Trophoblast cell (in vitro differentiated cells and primary cell): ENCODE measurements around the gene GP1BA.

Experiments used
- DNase-seq, 2 donors: peaks; one replicate each; pipeline ENCODE4 v3.0.0-alpha.2; 2016
- H2AFZ ChIP-seq: 2 replicates; pipeline ENCODE4 v1.6.1; 2013; ENCODE audit warnings: low read length, moderate library complexity, mild to moderate bottlenecking; ENCODE audit not compliant: insufficient read depth, poor library complexity
- H2AK5ac ChIP-seq: 2 replicates; pipeline ENCODE4 v1.6.1; 2013; ENCODE audit warnings: mild to moderate bottlenecking, low read length
- H2BK120ac ChIP-seq: 2 replicates; pipeline ENCODE4 v1.6.1; 2013; ENCODE audit warnings: low read length, mild to moderate bottlenecking, moderate library complexity; ENCODE audit not compliant: insufficient read depth, poor library complexity
- H2BK12ac ChIP-seq: 2 replicates; pipeline ENCODE4 v1.6.1; 2013; ENCODE audit warnings: mild to moderate bottlenecking, low read length, moderate library complexity
- H2BK5ac ChIP-seq: 2 replicates; pipeline ENCODE4 v1.6.1; 2013; ENCODE audit warnings: low read length, low read depth, moderate library complexity, mild to moderate bottlenecking; ENCODE audit not compliant: poor library complexity
- H3K14ac ChIP-seq: 2 replicates; pipeline ENCODE4 v1.6.1; 2013; ENCODE audit warnings: mild to moderate bottlenecking, low read length
- H3K18ac ChIP-seq: 2 replicates; pipeline ENCODE4 v1.6.1; 2013; ENCODE audit warnings: mild to moderate bottlenecking, low read length
- H3K23ac ChIP-seq: 2 replicates; pipeline ENCODE4 v1.6.1; 2013; ENCODE audit warnings: low read length
- H3K27ac ChIP-seq: 2 replicates; pipeline ENCODE4 v1.5.1; 2013; ENCODE audit warnings: low read depth, mild to moderate bottlenecking, inconsistent platforms, low read length, moderate library complexity
- H3K27me3 ChIP-seq: 2 replicates; pipeline ENCODE4 v1.6.1; 2013; ENCODE audit warnings: inconsistent platforms, mild to moderate bottlenecking, low read length, moderate library complexity; ENCODE audit not compliant: insufficient read depth
- H3K36me3 ChIP-seq, 2 experiments: 1 replicate in 1 of 2; 2 replicates in 1 of 2; pipeline ENCODE4 v1.6.1; 2013; ENCODE audit warnings: low read length in 2 of 2, mild to moderate bottlenecking in 2 of 2, moderate library complexity in 1 of 2; ENCODE audit not compliant: insufficient read depth in 2 of 2, control insufficient read depth in 1 of 2
- H3K4ac ChIP-seq: 2 replicates; pipeline ENCODE4 v1.6.1; 2013; ENCODE audit warnings: low read depth, mild to moderate bottlenecking, low read length, moderate library complexity
- H3K4me1 ChIP-seq, 2 experiments: 1 replicate in 1 of 2; 2 replicates in 1 of 2; pipeline ENCODE4 v1.6.1; 2013; ENCODE audit warnings: low read length in 2 of 2, mild to moderate bottlenecking in 2 of 2, moderate library complexity in 1 of 2; ENCODE audit not compliant: insufficient read depth in 2 of 2, control insufficient read depth in 1 of 2
- H3K4me2 ChIP-seq: 2 replicates; pipeline ENCODE4 v1.6.1; 2013; ENCODE audit warnings: inconsistent platforms, mild to moderate bottlenecking, low read length, moderate library complexity
- H3K4me3 ChIP-seq: 2 replicates; pipeline ENCODE4 v1.5.1; 2013; ENCODE audit warnings: mild to moderate bottlenecking, low read depth, low read length, inconsistent platforms
- H3K79me1 ChIP-seq: one replicate; pipeline ENCODE4 v1.6.1; 2013; ENCODE audit warnings: low read length
- H3K79me2 ChIP-seq: 2 replicates; pipeline ENCODE4 v1.6.1; 2013; ENCODE audit warnings: low read length, mild to moderate bottlenecking; ENCODE audit not compliant: control insufficient read depth, insufficient read depth, poor library complexity
- H3K9ac ChIP-seq: 2 replicates; pipeline ENCODE4 v1.6.1; 2013; ENCODE audit warnings: mild to moderate bottlenecking, low read length
- H3K9me3 ChIP-seq: 2 replicates; pipeline ENCODE4 v1.6.1; 2013; ENCODE audit warnings: low read depth, mild to moderate bottlenecking, control low read depth, inconsistent platforms, low read length; ENCODE audit not compliant: insufficient read depth
- H4K12ac ChIP-seq: 2 replicates; pipeline ENCODE4 v1.6.1; 2013; ENCODE audit warnings: low read depth, mild to moderate bottlenecking, low read length, moderate library complexity
- H4K8ac ChIP-seq: 2 replicates; pipeline ENCODE4 v1.6.1; 2013; ENCODE audit warnings: low read depth, mild to moderate bottlenecking, low read length, moderate library complexity
- H4K91ac ChIP-seq: one replicate; pipeline ENCODE4 v1.6.1; 2013; ENCODE audit warnings: low read depth, mild to moderate bottlenecking, low read length, moderate library complexity
- WGBS: extraction: QIAGEN DNeasy Blood & Tissue Kit; methylation state at CpG from one replicate; pipeline ENCODE4 v1.1.7; 2013; ENCODE audit warnings: missing lambda C conversion rate; ENCODE audit not compliant: insufficient read length, insufficient coverage; ENCODE audit errors: extremely low coverage; 5-methylcytosine and 5-hydroxymethylcytosine counted together

The GP1BA gene

DNA sequence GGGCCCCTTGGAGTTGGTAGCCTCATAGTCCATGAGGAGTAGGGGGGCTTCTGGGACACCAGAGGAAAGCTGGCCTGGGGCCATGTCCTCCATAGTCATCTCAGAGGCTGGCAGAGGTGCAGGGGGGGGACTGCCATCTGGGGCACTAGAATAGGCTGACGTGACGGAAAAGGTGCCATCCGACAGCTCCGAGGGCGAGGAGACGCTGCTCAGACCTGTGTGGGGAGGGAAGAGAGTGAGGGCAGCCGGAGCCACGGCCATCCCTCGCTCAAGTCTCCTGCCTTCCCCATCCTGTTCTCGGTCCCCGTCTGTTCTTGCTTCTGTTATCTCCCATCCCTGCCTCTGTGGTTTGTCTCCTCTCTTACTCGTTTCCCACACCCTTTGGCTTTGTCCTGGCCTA is 40.2 kb downstream of the GP1BA start:
- no peak overlapping the region for H4K91ac ChIP-seq
- H3K4me1 ChIP-seq, result peaks cover 15 to 16% of the 10 kb centered on the region in 2 experiments
- H3K79me1 ChIP-seq, result peaks cover 20% of the 10 kb centered on the region
- H2BK12ac ChIP-seq, result no peak overlapping the region
- H3K23ac ChIP-seq, result no peak overlapping the region
- no peak overlapping the region for H3K9ac ChIP-seq
- no peak overlapping the region for H3K4ac ChIP-seq
- H4K8ac ChIP-seq, result no peak overlapping the region
- H3K36me3 ChIP-seq, result peaks cover 30 to 34% of the 10 kb centered on the region in 2 experiments
- no peak overlapping the region for H4K12ac ChIP-seq
- no peak overlapping the region for H2BK120ac ChIP-seq
- H3K14ac ChIP-seq, result no peak overlapping the region
- no peak overlapping the region for H3K18ac ChIP-seq
- no peak for DNase-seq
- no peak overlapping the region for H3K4me3 ChIP-seq
- H2AK5ac ChIP-seq, result no peak overlapping the region
- no peaks in the 10 kb centered on the region for H3K9me3 ChIP-seq
- WGBS, result no CpG with 5 or more reads among the region's 12 CpGs
- H3K4me2 ChIP-seq, result no peak overlapping the region
- H3K27ac ChIP-seq, result no peak overlapping the region
- no peaks in the 10 kb centered on the region for H3K27me3 ChIP-seq
- H2BK5ac ChIP-seq, result no peak overlapping the region
- peaks cover 15% of the 10 kb centered on the region for H3K79me2 ChIP-seq
- H2AFZ ChIP-seq, result no peak overlapping the region

DNA sequence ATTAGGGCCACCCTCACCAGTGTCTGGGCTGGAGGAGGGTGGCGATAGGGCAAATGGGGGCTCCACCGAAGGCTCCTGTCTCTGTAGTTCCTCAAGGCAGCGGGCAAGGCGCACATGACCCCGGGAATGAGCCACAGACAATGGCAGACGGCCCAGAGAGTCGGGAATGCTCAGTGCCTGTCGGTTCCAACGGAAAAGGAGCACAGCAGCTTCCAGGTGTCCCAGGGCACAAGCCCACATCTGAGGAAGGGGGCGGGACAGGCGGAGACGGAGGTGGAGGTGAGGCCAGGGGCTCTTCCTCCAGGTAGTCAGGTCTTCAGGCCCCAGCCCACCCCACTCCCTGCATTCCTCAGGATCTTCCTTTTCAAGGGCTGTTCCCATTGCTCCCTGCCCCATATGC is 40.7 kb downstream of the GP1BA start:
- H4K12ac ChIP-seq, result no peak overlapping the region
- no peak overlapping the region for H2BK5ac ChIP-seq
- H3K79me1 ChIP-seq, result peaks cover 17% of the 10 kb centered on the region
- H3K23ac ChIP-seq, result no peak overlapping the region
- H3K18ac ChIP-seq, result no peak overlapping the region
- no peak overlapping the region for H3K14ac ChIP-seq
- H3K4me2 ChIP-seq, result no peak overlapping the region
- no peak overlapping the region for H2BK120ac ChIP-seq
- peaks cover 15 to 16% of the 10 kb centered on the region in 2 experiments for H3K4me1 ChIP-seq
- H3K9me3 ChIP-seq, result no peaks in the 10 kb centered on the region
- H2BK12ac ChIP-seq, result no peak overlapping the region
- no peak overlapping the region for H3K9ac ChIP-seq
- no peak overlapping the region for H3K4ac ChIP-seq
- H3K4me3 ChIP-seq, result no peak overlapping the region
- WGBS, result no CpG with 5 or more reads among the region's 12 CpGs
- no peak overlapping the region for H4K91ac ChIP-seq
- H3K27me3 ChIP-seq, result no peaks in the 10 kb centered on the region
- H3K36me3 ChIP-seq, result peaks cover 34 to 36% of the 10 kb centered on the region in 2 experiments
- H3K27ac ChIP-seq, result no peak overlapping the region
- no peak overlapping the region for H2AK5ac ChIP-seq
- no peak overlapping the region for H4K8ac ChIP-seq
- H3K79me2 ChIP-seq, result peaks cover 15% of the 10 kb centered on the region
- no peak overlapping the region for H2AFZ ChIP-seq
- DNase-seq, result no peak

DNA sequence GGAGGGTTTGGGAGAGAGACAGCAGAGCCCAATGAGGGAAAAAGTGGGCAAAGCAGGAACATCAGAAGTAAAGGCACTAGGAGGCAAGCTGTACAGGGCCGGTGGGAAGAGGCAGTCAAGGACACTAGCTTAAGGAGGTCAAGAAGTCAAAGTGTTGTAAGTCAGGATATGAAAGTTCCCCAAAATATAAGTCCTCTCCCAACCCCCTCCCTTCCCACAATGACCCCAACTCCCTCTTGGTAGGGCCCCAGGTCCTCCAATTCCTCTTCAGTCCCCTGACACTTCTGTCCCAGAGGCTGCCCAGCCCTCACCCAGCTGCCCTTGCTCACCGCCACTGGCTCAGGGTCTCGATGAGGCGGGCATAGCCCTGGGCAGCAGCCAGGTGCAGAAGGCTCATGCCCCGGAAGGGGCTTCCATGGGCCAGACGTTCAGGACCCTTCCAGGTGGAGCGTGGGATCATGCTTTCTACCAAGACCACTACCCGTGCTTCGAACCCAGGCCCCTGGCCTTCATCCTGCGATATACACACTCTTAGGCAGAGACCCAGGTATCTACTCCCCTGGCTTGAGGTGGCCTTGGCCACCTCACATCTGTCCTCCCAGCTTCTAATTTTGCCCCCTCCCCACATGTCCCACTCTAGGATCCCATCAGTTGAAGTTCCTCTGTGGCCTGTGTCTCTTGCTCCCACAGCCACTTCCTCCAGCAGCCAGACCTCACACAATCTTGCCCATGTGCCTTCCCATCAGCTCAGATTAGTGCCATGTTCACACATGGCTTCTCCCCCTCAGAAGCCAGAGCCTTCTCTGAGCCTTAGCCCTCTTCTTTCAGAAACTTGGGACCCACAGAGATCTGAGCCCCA is 41.4 kb downstream of the GP1BA start:
- no peak overlapping the region for H3K9ac ChIP-seq
- WGBS, result no CpG with 5 or more reads among the region's 10 CpGs

DNA sequence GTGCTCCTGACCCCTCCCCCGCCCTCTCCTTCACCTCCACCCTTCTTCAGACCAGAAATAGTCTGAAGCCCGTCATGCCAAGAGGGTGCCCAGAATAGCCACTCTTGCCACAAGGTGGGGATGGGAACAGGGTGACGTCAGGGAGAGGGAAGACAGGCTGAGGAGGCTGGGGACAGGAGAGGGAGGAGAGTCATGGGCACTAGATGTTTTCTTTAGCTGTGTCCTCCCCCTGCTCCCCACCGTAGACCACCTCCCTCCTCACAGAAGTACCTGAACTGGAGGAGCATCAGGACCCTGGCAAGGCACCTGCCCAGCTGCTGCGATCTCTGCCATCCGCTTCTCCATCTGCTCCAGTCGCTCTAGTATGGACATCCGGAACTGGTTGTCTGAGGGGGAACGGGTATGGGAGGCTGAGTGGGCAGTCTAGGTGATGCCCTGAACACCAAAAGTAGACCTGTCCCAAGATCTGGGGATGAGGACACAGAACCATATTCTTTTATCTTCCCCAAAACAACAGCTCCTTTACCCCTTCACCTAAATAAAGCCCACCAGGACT is 42.1 kb downstream of the GP1BA start:
- H3K4ac ChIP-seq, result no peak overlapping the region
- no peak overlapping the region for H4K12ac ChIP-seq
- no peak overlapping the region for H3K4me3 ChIP-seq
- no peak overlapping the region for H3K14ac ChIP-seq
- no peak overlapping the region for H4K8ac ChIP-seq
- no peak overlapping the region for H2BK120ac ChIP-seq
- H2BK12ac ChIP-seq, result no peak overlapping the region
- H2AFZ ChIP-seq, result no peak overlapping the region
- H3K4me2 ChIP-seq, result no peak overlapping the region
- peaks cover 10% of the 10 kb centered on the region in 2 experiments for H3K4me1 ChIP-seq
- no peak overlapping the region for H3K27ac ChIP-seq
- no peaks in the 10 kb centered on the region for H3K9me3 ChIP-seq
- H2AK5ac ChIP-seq, result no peak overlapping the region
- no peak for DNase-seq
- no peak overlapping the region for H3K18ac ChIP-seq
- H2BK5ac ChIP-seq, result no peak overlapping the region
- no CpG with 5 or more reads among the region's 9 CpGs for WGBS
- no peak overlapping the region for H3K23ac ChIP-seq
- H3K36me3 ChIP-seq, result peaks cover 43 to 45% of the 10 kb centered on the region in 2 experiments
- H3K79me2 ChIP-seq, result peaks cover 3% of the 10 kb centered on the region
- no peak overlapping the region for H3K9ac ChIP-seq
- no peaks in the 10 kb centered on the region for H3K27me3 ChIP-seq
- no peak overlapping the region for H4K91ac ChIP-seq
- peaks cover 4% of the 10 kb centered on the region for H3K79me1 ChIP-seq

More for the DNA sequence above, 41.4 kb downstream of the GP1BA start:
- H3K9me3 ChIP-seq, result no peaks in the 10 kb centered on the region
- H3K23ac ChIP-seq, result no peak overlapping the region
- no peak overlapping the region for H2BK12ac ChIP-seq
- no peak overlapping the region for H4K8ac ChIP-seq
- H3K36me3 ChIP-seq, result peaks cover 40 to 41% of the 10 kb centered on the region in 2 experiments
- H3K27me3 ChIP-seq, result no peaks in the 10 kb centered on the region
- no peak overlapping the region for H2BK5ac ChIP-seq
- no peak overlapping the region for H3K18ac ChIP-seq
- H3K14ac ChIP-seq, result no peak overlapping the region
- H3K4me2 ChIP-seq, result no peak overlapping the region
- no peak overlapping the region for H2AFZ ChIP-seq
- H3K4me3 ChIP-seq, result no peak overlapping the region
- H4K91ac ChIP-seq, result no peak overlapping the region
- H3K4ac ChIP-seq, result no peak overlapping the region
- no peak overlapping the region for H3K27ac ChIP-seq
- peaks cover 15 to 16% of the 10 kb centered on the region in 2 experiments for H3K4me1 ChIP-seq
- H3K79me1 ChIP-seq, result peaks cover 10% of the 10 kb centered on the region
- DNase-seq, result no peak
- H2AK5ac ChIP-seq, result no peak overlapping the region
- no peak overlapping the region for H2BK120ac ChIP-seq
- H3K79me2 ChIP-seq, result peaks cover 10% of the 10 kb centered on the region
- no peak overlapping the region for H4K12ac ChIP-seq
